Measurements from ENCODE around the gene DRC3. TPM values are rescaled to one million over a fixed set of nuclear protein-coding genes. Genes with fewer than 3 reads are reported as not detected.

Gene DRC3
- total and polyA plus RNA-seq, 2 donors (not counting 3 experiments of a cell fraction or from before 2014, with no cell fraction given), result 1.6 to 2.9 TPM

GRCh38 chr17:17975436-17975835, 2.8 kb downstream of the DRC3 start:
- POLR2A ChIA-PET, result no interaction called here
- no peaks in the 10 kb centered on the region for H3K27me3 ChIP-seq (ENCODE audit: control insufficient read depth in 2 of 2, insufficient read depth in 2 of 2, low read length in 2 of 2)
- no peak overlapping the region for H3K4me3 ChIP-seq (replicated peaks in 1 of 3; ENCODE audit: insufficient read depth in 1 of 3, low read depth in 1 of 3, low read length in 3 of 3)
- H3K4me2 ChIP-seq (ENCODE audit: insufficient read depth, low read length), result no peak overlapping the region
- CTCF ChIA-PET, result interaction anchor here (0.7 kb wide), 1 partner anchor 66 kb away, joined by 4 read pairs; no protein-coding TSS in a partner anchor
- no peaks in the 10 kb centered on the region for H3K9me3 ChIP-seq (replicated peaks; ENCODE audit: control insufficient read depth, insufficient read depth, low read length)
- TF ChIP-seq JUN (IDR thresholded peaks at IDR 0.05; ENCODE audit: borderline replicate concordance, insufficient read depth, insufficient read length, low read depth), result no peak
- no peak for TF ChIP-seq GATA2 (IDR thresholded peaks at IDR 0.05; ENCODE audit: insufficient read depth, insufficient read length, low read depth, low read length)
- TF ChIP-seq, protein P1, sequence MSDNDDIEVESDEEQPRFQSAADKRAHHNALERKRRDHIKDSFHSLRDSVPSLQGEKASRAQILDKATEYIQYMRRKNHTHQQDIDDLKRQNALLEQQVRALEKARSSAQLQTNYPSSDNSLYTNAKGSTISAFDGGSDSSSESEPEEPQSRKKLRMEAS (IDR thresholded peaks at IDR 0.05; ENCODE audit: insufficient read depth, insufficient read length), result no peak
- TF ChIP-seq POLR2AphosphoS5 (IDR thresholded peaks at IDR 0.05; ENCODE audit: insufficient read depth, low read depth, low read length), result no peak
- no peak for TF ChIP-seq FOS (IDR thresholded peaks at IDR 0.05; ENCODE audit: borderline replicate concordance, insufficient read depth, low read length)
- TF ChIP-seq EZH2 (IDR thresholded peaks at IDR 0.05; ENCODE audit: borderline replicate concordance, low read depth, low read length, severe bottlenecking), result no peak
- TF ChIP-seq CTCF (IDR thresholded peaks at IDR 0.05; ENCODE audit: extremely low read depth in 1 of 2, insufficient read depth in 1 of 2, low read depth in 1 of 2, low read length in 2 of 2), result no peak
- TF ChIP-seq MYC (IDR thresholded peaks at IDR 0.05; ENCODE audit: low read depth, low read length), result no peak
- no peak for TF ChIP-seq POLR2A (IDR thresholded peaks at IDR 0.05; ENCODE audit: low read depth, low read length)
- no peak overlapping the region for H3K9ac ChIP-seq (replicated peaks; ENCODE audit: extremely low read depth, insufficient read depth, low read length)
- H3K36me3 ChIP-seq (ENCODE audit: control insufficient read depth in 2 of 2, extremely low read depth in 1 of 2, insufficient read depth in 2 of 2, low read length in 2 of 2), result no peaks in the 10 kb centered on the region
- H4K20me1 ChIP-seq (replicated peaks; ENCODE audit: control insufficient read depth, extremely low read depth, insufficient read depth, low read length), result no peaks in the 10 kb centered on the region
- no TSS peak for BruUV-seq (replicated peaks)
- no peak overlapping the region for H2AFZ ChIP-seq (ENCODE audit: low read depth, low read length)
- peaks cover 15% of the 10 kb centered on the region for H3K79me2 ChIP-seq (ENCODE audit: control insufficient read depth, insufficient read depth, low read length)
- intact Hi-C loops (cut with micrococcal nuclease) (no loop called here), dilution Hi-C loops (cut with MboI; ENCODE audit: extremely low pct_ligation_motif_present, low sequenced_read_pairs) (no loop called here)
- no peak for DNase-seq (ENCODE audit: low read depth, low spot score)
- no peaks in the 10 kb centered on the region for H3K9me1 ChIP-seq (replicated peaks; ENCODE audit: control insufficient read depth, extremely low read depth, insufficient read depth, low read length)
- peaks cover 17% of the 10 kb centered on the region for H3K4me1 ChIP-seq (ENCODE audit: control insufficient read depth, extremely low read depth, insufficient read depth, low read length)
- H3K27ac ChIP-seq (ENCODE audit: insufficient read depth, low read depth, low read length), result no peak overlapping the region
- FAIRE-seq, result no peak
